Activated CD8-positive, alpha-beta T cell treated with anti-CD3 and anti-CD28 coated beads for 36 hours (primary cell): ENCODE results near the gene FAM227A. TPM values are rescaled to one million over a fixed set of nuclear protein-coding genes. Genes with fewer than 3 reads are reported as not detected.
A peak's percentile ranks its signal among the peaks of the same experiment; 100 is the strongest.

Source experiments
- ATAC-seq: fragments of 200-7000 bp; cut with Tn5 transposase; one replicate; pipeline ENCODE4 v1.10.0; 2021; ENCODE audit warnings: mild to moderate bottlenecking, moderate library complexity
- CTCF ChIA-PET: fragments of 350-600 bp; sonication (Branson Sonifier 250); formaldehyde crosslinking; loops from one replicate; lab custom pipeline; 2021; ENCODE audit warnings: antibody characterized with exemption; lab: Charles Lee
- POLR2A ChIA-PET: fragments of 350-600 bp; sonication (Branson Sonifier 250); formaldehyde crosslinking; loops from one replicate; lab custom pipeline; 2021; ENCODE audit warnings: antibody characterized with exemption; lab: Charles Lee
- DNase-seq: peaks from one replicate; pipeline ENCODE4 v3.0.0-alpha.2; 2020
- H3K27ac Mint-ChIP-seq: one replicate; pipeline ENCODE4 v1.8.0; 2021; ENCODE audit warnings: mild to moderate bottlenecking, mixed read lengths
- H3K27me3 Mint-ChIP-seq: one replicate; pipeline ENCODE4 v1.8.0; 2021; ENCODE audit warnings: mixed read lengths
- H3K36me3 Mint-ChIP-seq: one replicate; pipeline ENCODE4 v1.8.0; 2021; ENCODE audit warnings: low read depth, mixed read lengths
- H3K4me1 Mint-ChIP-seq: one replicate; pipeline ENCODE4 v1.8.0; 2021; ENCODE audit warnings: low read depth, mixed read lengths
- H3K4me3 Mint-ChIP-seq: one replicate; pipeline ENCODE4 v1.8.0; 2021; ENCODE audit warnings: mild to moderate bottlenecking, moderate library complexity, mixed read lengths
- H3K9me3 Mint-ChIP-seq: one replicate; pipeline ENCODE4 v1.8.0; 2021; ENCODE audit warnings: mixed read lengths
- intact Hi-C: fragments of 100-400 bp; cut with micrococcal nuclease; formaldehyde crosslinking; loops from one replicate; pipeline ENCODE4 v1.10.0; 2022
- total RNA-seq, 2 experiments: library from RNA; stranded (reverse); gene quantifications; one replicate each; pipeline ENCODE4 v1.2.3, GENCODE V29; 2021
- TF ChIP-seq, protein P1 (sequence below): fragments of 200-600 bp; IDR thresholded peaks from one replicate; pipeline ENCODE4 v1.8.0; 2022; ENCODE audit warnings: antibody characterized with exemption, mild to moderate bottlenecking

Gene FAM227A
- total RNA-seq, 2 experiments from 2014 or later = 0.74 to 1.1 TPM

DNA sequence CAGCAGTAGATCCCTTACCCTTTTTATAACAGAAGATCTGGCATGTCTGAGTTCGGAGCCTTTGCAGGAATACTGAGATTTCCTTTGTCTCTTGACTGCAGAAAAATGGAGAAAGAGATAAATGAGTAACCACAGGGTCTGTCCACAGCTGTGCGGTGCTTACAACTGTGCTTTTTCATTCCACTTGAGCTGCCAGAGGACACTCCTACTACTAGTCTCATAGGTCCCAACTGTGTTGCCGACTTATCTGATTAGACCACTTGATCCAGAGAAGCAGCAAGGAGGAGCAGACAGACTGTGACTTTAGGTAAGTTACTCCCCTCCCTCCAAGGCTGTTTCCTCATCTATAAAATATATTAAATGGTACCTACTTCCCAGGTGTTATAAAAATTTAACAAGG lies 17.5 kb downstream of the FAM227A start:
- intact Hi-C loops = no loop called here
- CTCF ChIA-PET = interaction anchor here (0.7 kb wide), 1 partner anchor 732 kb away, joined by 3 read pairs; the partner anchor contains the start of gene MICALL1
- TF ChIP-seq, protein P1, sequence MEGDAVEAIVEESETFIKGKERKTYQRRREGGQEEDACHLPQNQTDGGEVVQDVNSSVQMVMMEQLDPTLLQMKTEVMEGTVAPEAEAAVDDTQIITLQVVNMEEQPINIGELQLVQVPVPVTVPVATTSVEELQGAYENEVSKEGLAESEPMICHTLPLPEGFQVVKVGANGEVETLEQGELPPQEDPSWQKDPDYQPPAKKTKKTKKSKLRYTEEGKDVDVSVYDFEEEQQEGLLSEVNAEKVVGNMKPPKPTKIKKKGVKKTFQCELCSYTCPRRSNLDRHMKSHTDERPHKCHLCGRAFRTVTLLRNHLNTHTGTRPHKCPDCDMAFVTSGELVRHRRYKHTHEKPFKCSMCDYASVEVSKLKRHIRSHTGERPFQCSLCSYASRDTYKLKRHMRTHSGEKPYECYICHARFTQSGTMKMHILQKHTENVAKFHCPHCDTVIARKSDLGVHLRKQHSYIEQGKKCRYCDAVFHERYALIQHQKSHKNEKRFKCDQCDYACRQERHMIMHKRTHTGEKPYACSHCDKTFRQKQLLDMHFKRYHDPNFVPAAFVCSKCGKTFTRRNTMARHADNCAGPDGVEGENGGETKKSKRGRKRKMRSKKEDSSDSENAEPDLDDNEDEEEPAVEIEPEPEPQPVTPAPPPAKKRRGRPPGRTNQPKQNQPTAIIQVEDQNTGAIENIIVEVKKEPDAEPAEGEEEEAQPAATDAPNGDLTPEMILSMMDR = no peak

DNA sequence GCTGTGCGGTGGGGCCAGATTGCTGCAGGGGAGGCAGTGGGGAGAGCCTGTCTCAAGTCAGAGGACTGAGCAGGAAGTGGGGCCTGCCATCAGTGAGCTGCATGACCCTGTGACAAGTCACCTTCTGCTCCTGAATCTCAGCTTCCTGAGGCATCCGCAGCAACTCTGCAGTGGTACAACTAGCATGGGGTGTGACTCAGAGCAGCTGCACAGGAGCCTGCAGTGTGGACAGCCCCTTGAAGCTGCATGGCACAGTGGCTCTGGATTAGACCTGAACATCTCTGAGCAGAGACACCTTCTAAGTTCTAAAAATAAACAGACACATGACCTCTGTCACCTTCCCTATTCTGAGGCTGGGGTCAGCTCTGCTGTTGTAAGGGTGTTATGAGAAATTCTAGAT lies 18.0 kb downstream of the FAM227A start:
- Mint-ChIP-seq H3K27ac (no peak overlapping the region), H3K4me1 (no peaks in the 10 kb centered on the region), H3K9me3 (no peaks in the 10 kb centered on the region), H3K36me3 (no peaks in the 10 kb centered on the region), H3K4me3 (no peak overlapping the region), H3K27me3 (peaks cover under 1% of the 10 kb centered on the region)
- TF ChIP-seq, protein P1 = no peak
- ChIA-PET CTCF (interaction anchor here (0.7 kb wide), 1 partner anchor 732 kb away, joined by 3 read pairs; the partner anchor contains the start of gene MICALL1), POLR2A (no interaction called here)
- ATAC-seq = no peak
- intact Hi-C loops = no loop called here
- no peak for DNase-seq

More for the DNA sequence above, 17.5 kb downstream of the FAM227A start:
- Mint-ChIP-seq H3K27ac (no peak overlapping the region), H3K4me3 (no peak overlapping the region), H3K9me3 (no peaks in the 10 kb centered on the region), H3K27me3 (peaks cover 2% of the 10 kb centered on the region), H3K36me3 (no peaks in the 10 kb centered on the region), H3K4me1 (no peaks in the 10 kb centered on the region)
- no peak for DNase-seq
- POLR2A ChIA-PET = interaction anchor here (0.7 kb wide), 1 partner anchor 22 kb away, joined by 3 read pairs; no protein-coding TSS in a partner anchor
- no peak for ATAC-seq

DNA sequence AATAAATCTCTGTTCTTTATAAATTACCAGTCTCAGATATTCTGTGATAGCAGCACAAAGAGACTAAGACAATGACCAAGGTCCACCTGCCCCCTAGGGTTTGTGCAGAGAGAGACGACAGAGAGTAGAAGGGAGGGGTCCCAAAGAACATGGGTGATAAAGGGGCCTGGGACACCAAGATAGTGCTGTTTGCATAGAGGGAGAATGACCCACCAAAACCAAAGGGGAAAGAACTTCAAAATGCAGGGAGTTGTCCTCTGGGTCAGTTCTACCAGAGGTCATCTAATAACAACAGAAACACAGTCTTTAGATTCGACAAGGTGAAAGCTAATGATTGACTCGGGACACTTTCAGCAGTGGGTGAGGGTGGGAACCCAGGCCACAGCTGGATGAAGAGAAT lies 23.7 kb downstream of the FAM227A start:
- Mint-ChIP-seq H3K9me3 (no peaks in the 10 kb centered on the region), H3K27me3 (no peaks in the 10 kb centered on the region), H3K27ac (no peak overlapping the region), H3K4me3 (no peak overlapping the region), H3K36me3 (no peaks in the 10 kb centered on the region), H3K4me1 (peaks cover 10% of the 10 kb centered on the region)
- CTCF ChIA-PET = no interaction called here
- no peak for DNase-seq
- POLR2A ChIA-PET = no interaction called here
- ATAC-seq = no peak
- TF ChIP-seq, protein P1 = no peak
- intact Hi-C loops = no loop called here

DNA sequence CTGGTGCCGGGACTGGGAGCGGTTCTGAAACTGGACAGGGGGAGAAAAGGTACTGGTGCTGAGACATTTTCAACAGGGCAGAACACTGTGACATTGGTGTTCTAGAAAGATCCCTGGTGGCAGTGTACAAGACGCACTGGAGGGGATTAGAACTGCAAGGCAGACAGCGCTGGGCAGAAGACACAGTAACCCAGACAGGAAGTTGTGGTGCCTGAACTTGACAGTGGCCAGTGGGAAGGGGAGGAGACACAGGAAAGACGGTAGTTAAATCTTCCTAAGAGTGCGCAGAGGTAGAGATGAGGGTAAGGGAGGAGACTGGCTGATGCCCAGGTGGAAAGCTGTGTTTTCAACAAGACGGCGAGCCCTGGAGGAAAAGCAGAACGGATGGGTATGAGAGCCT lies 24.5 kb downstream of the FAM227A start:
- no peaks in the 10 kb centered on the region for H3K36me3 Mint-ChIP-seq
- ChIA-PET POLR2A (no interaction called here), CTCF (interaction anchor here (0.7 kb wide), 1 partner anchor 50 kb away, joined by 3 read pairs; the partner anchor contains the start of gene TOMM22)
- H3K27ac Mint-ChIP-seq = no peak overlapping the region
- H3K4me3 Mint-ChIP-seq = no peak overlapping the region
- H3K27me3 Mint-ChIP-seq = no peaks in the 10 kb centered on the region
- no peaks in the 10 kb centered on the region for H3K9me3 Mint-ChIP-seq
- TF ChIP-seq, protein P1 = no peak
- DNase-seq = peak; percentile 10
- ATAC-seq = peak; percentile 74
- H3K4me1 Mint-ChIP-seq = peaks cover 10% of the 10 kb centered on the region
- intact Hi-C loops = no loop called here

DNA sequence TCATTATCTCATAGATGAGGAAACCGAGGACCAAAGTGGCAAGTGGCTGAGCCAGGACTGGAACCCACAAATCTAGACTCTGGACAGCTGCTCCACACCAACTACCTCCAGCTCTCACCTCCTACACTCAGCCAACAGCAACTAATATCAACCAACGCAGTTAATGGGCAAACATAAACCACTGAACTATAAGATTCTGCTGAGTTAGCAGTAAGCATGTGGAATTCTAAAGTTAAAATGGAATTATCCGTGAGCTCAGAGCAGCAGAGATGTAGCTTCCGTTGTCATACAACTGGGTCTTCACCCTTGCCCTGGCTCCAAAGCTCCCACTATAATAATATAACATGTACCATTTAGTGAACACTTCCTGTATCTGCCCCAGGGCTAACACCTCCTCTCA lies 27.1 kb downstream of the FAM227A start:
- intact Hi-C loops = no loop called here
- TF ChIP-seq, protein P1 = no peak
- CTCF ChIA-PET = no interaction called here
- Mint-ChIP-seq H3K27me3 (no peaks in the 10 kb centered on the region), H3K9me3 (no peaks in the 10 kb centered on the region), H3K36me3 (no peaks in the 10 kb centered on the region), H3K4me3 (no peak overlapping the region), H3K4me1 (peaks cover 10% of the 10 kb centered on the region), H3K27ac (no peak overlapping the region)
- DNase-seq = no peak
- POLR2A ChIA-PET = interaction anchor here (0.6 kb wide), 1 partner anchor 44 kb away, joined by 3 read pairs; no protein-coding TSS in a partner anchor
- ATAC-seq = no peak
